WTC11 (cell line): Measurements from ENCODE around the gene FEM1B. TPM values are rescaled to one million over a fixed set of nuclear protein-coding genes. Genes with fewer than 3 reads are reported as not detected.

Experiments used
- ATAC-seq: fragments of 200-7000 bp; cut with Tn5 transposase; 2 replicates; pipeline ENCODE4 v1.10.0; 2021; ENCODE audit warnings: mild to moderate bottlenecking, moderate library complexity
- CTCF ChIA-PET: fragments of 300-600 bp; sonication (Branson Sonifier 250); formaldehyde crosslinking; loops from one replicate; lab custom pipeline; 2021; ENCODE audit warnings: antibody characterized with exemption; lab: Charles Lee
- POLR2A ChIA-PET: fragments of 350-600 bp; sonication (Branson Sonifier 250); formaldehyde crosslinking; loops from one replicate; lab custom pipeline; 2021; ENCODE audit warnings: antibody characterized with exemption; lab: Charles Lee
- DNase-seq: peaks from one replicate; pipeline ENCODE4 v3.0.0; 2021; ENCODE audit warnings: low spot score
- H3K27ac Mint-ChIP-seq: 2 replicates; pipeline ENCODE4 v1.8.0; 2021; ENCODE audit warnings: mixed read lengths
- H3K27me3 Mint-ChIP-seq: 2 replicates; pipeline ENCODE4 v1.8.0; 2021; ENCODE audit warnings: low read depth, mild to moderate bottlenecking, moderate library complexity, mixed read lengths
- H3K36me3 Mint-ChIP-seq: 2 replicates; pipeline ENCODE4 v1.8.0; 2021; ENCODE audit warnings: mixed read lengths
- H3K4me1 Mint-ChIP-seq: 2 replicates; pipeline ENCODE4 v1.8.0; 2022; ENCODE audit warnings: mixed read lengths
- H3K4me3 Mint-ChIP-seq: 2 replicates; pipeline ENCODE4 v1.8.0; 2021; ENCODE audit warnings: mild to moderate bottlenecking, moderate library complexity, mixed read lengths
- H3K9me3 Mint-ChIP-seq: 2 replicates; pipeline ENCODE4 v1.8.0; 2021; ENCODE audit warnings: mixed read lengths
- ATF1 ChIP-seq: sonication (generic); formaldehyde crosslinking; IDR thresholded peaks from 2 replicates; pipeline ENCODE4 v1.8.1; 2023; ENCODE audit warnings: mild to moderate bottlenecking, moderate library complexity, missing genetic modification reagents
- ATF2 ChIP-seq: sonication (generic); formaldehyde crosslinking; IDR thresholded peaks from 2 replicates; pipeline ENCODE4 v1.8.1; 2022; ENCODE audit warnings: low read depth, missing genetic modification reagents, borderline replicate concordance
- CREB1 ChIP-seq: sonication (generic); formaldehyde crosslinking; IDR thresholded peaks from 2 replicates; pipeline ENCODE4 v1.8.0; 2023; ENCODE audit warnings: mild to moderate bottlenecking, missing genetic modification reagents
- EMX1 ChIP-seq: fragments of 250-450 bp; sonication (Bioruptor Pico); IDR thresholded peaks from 2 replicates; pipeline ENCODE4 v1.8.0; 2021; ENCODE audit warnings: mild to moderate bottlenecking
- GABPB1 ChIP-seq: sonication (generic); formaldehyde crosslinking; IDR thresholded peaks from 2 replicates; pipeline ENCODE4 v1.8.1; 2023; ENCODE audit warnings: mild to moderate bottlenecking, missing genetic modification reagents
- GRHL2 ChIP-seq: fragments of 250-450 bp; sonication (Bioruptor Pico); IDR thresholded peaks from 2 replicates; pipeline ENCODE4 v1.8.0; 2022; ENCODE audit warnings: mild to moderate bottlenecking, moderate library complexity; ENCODE audit not compliant: insufficient replicate concordance, severe bottlenecking
- KAT7 ChIP-seq: sonication (generic); formaldehyde crosslinking; IDR thresholded peaks from 2 replicates; pipeline ENCODE4 v1.8.1; 2023; ENCODE audit warnings: missing genetic modification reagents, mild to moderate bottlenecking, borderline replicate concordance
- PREB ChIP-seq: sonication (generic); formaldehyde crosslinking; IDR thresholded peaks from 2 replicates; pipeline ENCODE4 v1.8.1; 2022; ENCODE audit warnings: mild to moderate bottlenecking, missing genetic modification reagents, moderate library complexity, borderline replicate concordance
- RORB ChIP-seq: fragments of 250-450 bp; sonication (Bioruptor Pico); IDR thresholded peaks from 2 replicates; pipeline ENCODE4 v1.9.0; 2021; ENCODE audit warnings: mild to moderate bottlenecking
- SMAD3 ChIP-seq: sonication (generic); formaldehyde crosslinking; IDR thresholded peaks from 2 replicates; pipeline ENCODE4 v1.8.0; 2022; ENCODE audit warnings: missing genetic modification reagents, mild to moderate bottlenecking, borderline replicate concordance
- SP1 ChIP-seq: sonication (generic); formaldehyde crosslinking; conservative IDR thresholded peaks from 2 replicates; pipeline ENCODE4 v1.8.1; 2022; ENCODE audit warnings: missing genetic modification reagents
- TP53 ChIP-seq: sonication (generic); formaldehyde crosslinking; IDR thresholded peaks from 2 replicates; pipeline ENCODE4 v1.8.1; 2023; ENCODE audit warnings: mild to moderate bottlenecking, missing genetic modification reagents
- ZBTB43 ChIP-seq: sonication (generic); formaldehyde crosslinking; IDR thresholded peaks from 2 replicates; pipeline ENCODE4 v1.8.1; 2023; ENCODE audit warnings: mild to moderate bottlenecking, missing genetic modification reagents
- ZNF512 ChIP-seq: sonication (generic); formaldehyde crosslinking; IDR thresholded peaks from 2 replicates; pipeline ENCODE4 v1.8.1; 2022; ENCODE audit warnings: missing genetic modification reagents, borderline replicate concordance
- total RNA-seq: library from RNA; stranded (reverse); gene quantifications from 3 replicates; pipeline ENCODE4 v1.2.3, GENCODE V29; 2021
- TF ChIP-seq, protein P1 (sequence below): sonication (generic); formaldehyde crosslinking; conservative IDR thresholded peaks from 2 replicates; pipeline ENCODE4 v1.8.1; 2023; ENCODE audit warnings: mild to moderate bottlenecking, low read depth, missing genetic modification reagents, moderate library complexity
- TF ChIP-seq, protein P2 (sequence below): sonication (generic); formaldehyde crosslinking; IDR thresholded peaks from 2 replicates; pipeline ENCODE4 v1.8.0; 2023; ENCODE audit warnings: missing genetic modification reagents
- TF ChIP-seq, protein P3 (sequence below): sonication (generic); formaldehyde crosslinking; IDR thresholded peaks from 2 replicates; pipeline ENCODE4 v1.8.1; 2023; ENCODE audit warnings: mild to moderate bottlenecking, missing genetic modification reagents

Gene FEM1B
- total RNA-seq, 1 experiment from 2014 or later: 64.8 TPM

DNA sequence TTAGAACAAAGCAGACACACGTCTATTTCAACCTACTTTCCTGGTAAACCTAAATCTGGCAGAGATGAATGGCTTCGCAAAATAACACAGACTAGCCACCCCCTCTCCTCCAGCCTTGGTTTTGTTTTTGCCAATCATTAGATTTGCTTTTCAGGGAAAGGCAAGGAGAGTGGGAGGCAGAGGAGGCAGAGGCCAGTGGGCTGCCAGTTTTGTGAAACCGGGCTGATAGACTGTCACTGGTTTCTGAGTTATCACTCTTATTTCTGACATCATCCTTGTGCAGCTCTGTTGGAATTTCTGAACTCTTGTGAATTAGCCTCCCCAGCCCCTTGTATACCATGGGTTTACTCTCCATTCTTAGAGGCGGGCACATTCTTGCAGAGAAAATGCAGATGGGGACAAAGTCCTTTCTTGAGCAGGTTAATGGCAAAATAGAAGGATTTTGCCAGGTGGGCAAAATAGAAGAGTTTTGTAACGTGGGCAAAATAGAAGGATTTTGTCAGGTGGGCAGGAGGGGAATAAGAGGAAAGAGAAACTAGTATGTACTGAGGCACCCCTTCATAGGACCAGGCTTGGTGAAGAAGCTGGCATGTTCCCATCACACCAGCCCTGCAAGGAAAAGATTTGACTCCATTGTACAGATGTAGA is 3.2 kb upstream of the FEM1B start:
- H3K4me1 Mint-ChIP-seq: peaks cover 36% of the 10 kb centered on the region
- no peak overlapping the region for H3K4me3 Mint-ChIP-seq
- POLR2A ChIA-PET: no interaction called here
- H3K36me3 Mint-ChIP-seq: no peaks in the 10 kb centered on the region
- DNase-seq: no peak
- ATAC-seq: no peak
- no peaks in the 10 kb centered on the region for H3K27me3 Mint-ChIP-seq
- TF ChIP-seq TP53 (CRISPR knock-in tag) (no peak), GABPB1 (CRISPR knock-in tag) (no peak), ATF1 (CRISPR knock-in tag) (no peak), SP1 (no peak), EMX1 (CRISPR knock-in tag) (no peak), KAT7 (CRISPR knock-in tag) (no peak), SMAD3 (no peak), ATF2 (CRISPR knock-in tag) (no peak), PREB (CRISPR knock-in tag) (no peak), RORB (CRISPR knock-in tag) (no peak), ZBTB43 (CRISPR knock-in tag) (no peak), GRHL2 (CRISPR knock-in tag) (no peak), ZNF512 (no peak), CREB1 (CRISPR knock-in tag) (no peak)
- TF ChIP-seq, protein P1, sequence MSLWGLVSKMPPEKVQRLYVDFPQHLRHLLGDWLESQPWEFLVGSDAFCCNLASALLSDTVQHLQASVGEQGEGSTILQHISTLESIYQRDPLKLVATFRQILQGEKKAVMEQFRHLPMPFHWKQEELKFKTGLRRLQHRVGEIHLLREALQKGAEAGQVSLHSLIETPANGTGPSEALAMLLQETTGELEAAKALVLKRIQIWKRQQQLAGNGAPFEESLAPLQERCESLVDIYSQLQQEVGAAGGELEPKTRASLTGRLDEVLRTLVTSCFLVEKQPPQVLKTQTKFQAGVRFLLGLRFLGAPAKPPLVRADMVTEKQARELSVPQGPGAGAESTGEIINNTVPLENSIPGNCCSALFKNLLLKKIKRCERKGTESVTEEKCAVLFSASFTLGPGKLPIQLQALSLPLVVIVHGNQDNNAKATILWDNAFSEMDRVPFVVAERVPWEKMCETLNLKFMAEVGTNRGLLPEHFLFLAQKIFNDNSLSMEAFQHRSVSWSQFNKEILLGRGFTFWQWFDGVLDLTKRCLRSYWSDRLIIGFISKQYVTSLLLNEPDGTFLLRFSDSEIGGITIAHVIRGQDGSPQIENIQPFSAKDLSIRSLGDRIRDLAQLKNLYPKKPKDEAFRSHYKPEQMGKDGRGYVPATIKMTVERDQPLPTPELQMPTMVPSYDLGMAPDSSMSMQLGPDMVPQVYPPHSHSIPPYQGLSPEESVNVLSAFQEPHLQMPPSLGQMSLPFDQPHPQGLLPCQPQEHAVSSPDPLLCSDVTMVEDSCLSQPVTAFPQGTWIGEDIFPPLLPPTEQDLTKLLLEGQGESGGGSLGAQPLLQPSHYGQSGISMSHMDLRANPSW (CRISPR knock-in tag): no peak
- TF ChIP-seq, protein P2, sequence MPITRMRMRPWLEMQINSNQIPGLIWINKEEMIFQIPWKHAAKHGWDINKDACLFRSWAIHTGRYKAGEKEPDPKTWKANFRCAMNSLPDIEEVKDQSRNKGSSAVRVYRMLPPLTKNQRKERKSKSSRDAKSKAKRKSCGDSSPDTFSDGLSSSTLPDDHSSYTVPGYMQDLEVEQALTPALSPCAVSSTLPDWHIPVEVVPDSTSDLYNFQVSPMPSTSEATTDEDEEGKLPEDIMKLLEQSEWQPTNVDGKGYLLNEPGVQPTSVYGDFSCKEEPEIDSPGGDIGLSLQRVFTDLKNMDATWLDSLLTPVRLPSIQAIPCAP: no peak
- TF ChIP-seq, protein P3, sequence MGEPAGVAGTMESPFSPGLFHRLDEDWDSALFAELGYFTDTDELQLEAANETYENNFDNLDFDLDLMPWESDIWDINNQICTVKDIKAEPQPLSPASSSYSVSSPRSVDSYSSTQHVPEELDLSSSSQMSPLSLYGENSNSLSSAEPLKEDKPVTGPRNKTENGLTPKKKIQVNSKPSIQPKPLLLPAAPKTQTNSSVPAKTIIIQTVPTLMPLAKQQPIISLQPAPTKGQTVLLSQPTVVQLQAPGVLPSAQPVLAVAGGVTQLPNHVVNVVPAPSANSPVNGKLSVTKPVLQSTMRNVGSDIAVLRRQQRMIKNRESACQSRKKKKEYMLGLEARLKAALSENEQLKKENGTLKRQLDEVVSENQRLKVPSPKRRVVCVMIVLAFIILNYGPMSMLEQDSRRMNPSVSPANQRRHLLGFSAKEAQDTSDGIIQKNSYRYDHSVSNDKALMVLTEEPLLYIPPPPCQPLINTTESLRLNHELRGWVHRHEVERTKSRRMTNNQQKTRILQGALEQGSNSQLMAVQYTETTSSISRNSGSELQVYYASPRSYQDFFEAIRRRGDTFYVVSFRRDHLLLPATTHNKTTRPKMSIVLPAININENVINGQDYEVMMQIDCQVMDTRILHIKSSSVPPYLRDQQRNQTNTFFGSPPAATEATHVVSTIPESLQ (CRISPR knock-in tag): no peak
- TF ChIP-seq, all 79 proteins: peak for 0
- Mint-ChIP-seq H3K27ac (no peak overlapping the region), H3K9me3 (no peaks in the 10 kb centered on the region)
- CTCF ChIA-PET: interaction anchor here (1.0 kb wide), 1 partner anchor 42 kb away, joined by 3 read pairs; no protein-coding TSS in a partner anchor
